GM12891 (cell line): ENCODE data around the gene FA2H.

Experiments used
- POLR2A ChIP-seq: IDR thresholded peaks from 2 replicates; pipeline ENCODE4 v1.6.1; 2011; ENCODE audit warnings: low read depth, low read length, control low read depth
- POLR2AphosphoS5 ChIP-seq: IDR thresholded peaks from 2 replicates; pipeline ENCODE4 v1.6.1; 2011; ENCODE audit warnings: low read depth, low read length, control low read depth

- TF ChIP-seq POLR2AphosphoS5 (no peak), POLR2A (no peak)
Observed at GRCh38 chr16:74711938-74712337, 62.7 kb downstream of the FA2H start.
